Measurements from ENCODE around the gene APOB. TPM values are rescaled to one million over a fixed set of nuclear protein-coding genes. Genes with fewer than 3 reads are reported as not detected.

Gene APOB
- polyA plus RNA-seq, 2 of the 4 experiments (the other 2 are of a cell fraction), result under 0.01 TPM; not detected in 1

- TF ChIP-seq NPAS2 (CRISPR knock-in tag; IDR thresholded peaks at IDR 0.05; ENCODE audit: borderline replicate concordance) (no peak), REST (IDR thresholded peaks at IDR 0.05) (no peak), NFE2L2 (conservative IDR thresholded peaks at IDR 0.05; ENCODE audit: low read length) (no peak), EP300 (IDR thresholded peaks at IDR 0.05) (no peak), MAZ (IDR thresholded peaks at IDR 0.05; ENCODE audit: borderline replicate concordance, low read depth, low read length) (no peak), PBX3 (IDR thresholded peaks at IDR 0.05) (no peak), GATA3 (IDR thresholded peaks at IDR 0.05; ENCODE audit: borderline replicate concordance) (no peak), HOXA7 (CRISPR knock-in tag; IDR thresholded peaks at IDR 0.05) (no peak), POLR2AphosphoS2 (conservative IDR thresholded peaks at IDR 0.05; ENCODE audit: low read length) (no peak), CEBPB (IDR thresholded peaks at IDR 0.05) (no peak), EHMT2 (IDR thresholded peaks at IDR 0.05; ENCODE audit: low read depth) (no peak), MAFK (IDR thresholded peaks at IDR 0.05; ENCODE audit: partially characterized antibody) (no peak), KDM1A (IDR thresholded peaks at IDR 0.05; ENCODE audit: low read depth) (no peak), HOXB13 (CRISPR knock-in tag; IDR thresholded peaks at IDR 0.05; ENCODE audit: low read depth) (no peak), ESRRA (IDR thresholded peaks at IDR 0.05; ENCODE audit: borderline replicate concordance, low read length) (no peak)
- FAIRE-seq (no peak), DNase-seq (ENCODE audit: low read depth in 1 of 2, low spot score in 1 of 2) (no peak), ATAC-seq (no peak)
- Histone ChIP-seq H3K4me3 (no peak overlapping the region), H3K4me2 (no peak overlapping the region), H3K4me1 (no peaks in the 10 kb centered on the region), H3K9me3 (no peaks in the 10 kb centered on the region; the same call in 2 of the 3 replicates), H3K27ac (no peak overlapping the region)
- WGBS (ENCODE audit: missing lambda C conversion rate), result 45% methylated on average over 14 of the region's 14 CpGs
- ChIA-PET POLR2A (no interaction called here), CTCF (interaction anchor here (0.9 to 2.9 kb wide), 6 partner anchors 10 to 371 kb away, joined by 3 to 18 read pairs (median 6); partner anchors contain the start of gene GDF7)
Observed at GRCh38 chr2:21032338-21033236, 11.3 kb downstream of the APOB start.

GRCh38 chr2:21030983-21031968 is 12.6 kb downstream of the APOB start:
- Histone ChIP-seq H3K4me1 (no peaks in the 10 kb centered on the region), H3K4me3 (no peak overlapping the region), H3K9me3 (no peaks in the 10 kb centered on the region; the same call in 2 of the 3 replicates), H3K27ac (no peak overlapping the region), H3K4me2 (no peak overlapping the region)
- no peak for ATAC-seq
- no peak for DNase-seq (ENCODE audit: low read depth in 1 of 2, low spot score in 1 of 2)
- TF ChIP-seq SMC3 (IDR thresholded peaks at IDR 0.05), result no peak
- TF ChIP-seq NPAS2 (CRISPR knock-in tag; IDR thresholded peaks at IDR 0.05; ENCODE audit: borderline replicate concordance), result no peak
- TF ChIP-seq POLR2A (IDR thresholded peaks at IDR 0.05; ENCODE audit: low read length), result no peak
- no peak for TF ChIP-seq RAD21 (conservative IDR thresholded peaks at IDR 0.05 in 1 of 2, IDR thresholded peaks at IDR 0.05 in 1 of 2)
- TF ChIP-seq EHMT2 (IDR thresholded peaks at IDR 0.05; ENCODE audit: low read depth), result no peak
- TF ChIP-seq NR3C1 (IDR thresholded peaks at IDR 0.05), result no peak
- no peak for TF ChIP-seq RCOR1 (IDR thresholded peaks at IDR 0.05; ENCODE audit: low read depth, low read length)
- ChIA-PET CTCF (interaction anchor here (0.9 kb wide), 1 partner anchor 370 kb away, joined by 3 read pairs; no protein-coding TSS in a partner anchor), POLR2A (no interaction called here)
- no peak for FAIRE-seq
- WGBS (ENCODE audit: missing lambda C conversion rate), result 14% methylated on average over 4 of the region's 4 CpGs

Measured in A549 (cell line).